GM20000 (cell line): ENCODE measurements around the gene ERG.

Experiments
- DNase-seq: peaks from one replicate; pipeline ENCODE4 v3.0.0; 2012; ENCODE audit warnings: low spot score
- TF ChIP-seq, protein P1 (sequence below): IDR thresholded peaks from 2 replicates; pipeline ENCODE4 v1.5.1; 2012; ENCODE audit warnings: mild to moderate bottlenecking, control low read depth; ENCODE audit errors: extremely low read depth, missing control alignments

ERG gene

DNA sequence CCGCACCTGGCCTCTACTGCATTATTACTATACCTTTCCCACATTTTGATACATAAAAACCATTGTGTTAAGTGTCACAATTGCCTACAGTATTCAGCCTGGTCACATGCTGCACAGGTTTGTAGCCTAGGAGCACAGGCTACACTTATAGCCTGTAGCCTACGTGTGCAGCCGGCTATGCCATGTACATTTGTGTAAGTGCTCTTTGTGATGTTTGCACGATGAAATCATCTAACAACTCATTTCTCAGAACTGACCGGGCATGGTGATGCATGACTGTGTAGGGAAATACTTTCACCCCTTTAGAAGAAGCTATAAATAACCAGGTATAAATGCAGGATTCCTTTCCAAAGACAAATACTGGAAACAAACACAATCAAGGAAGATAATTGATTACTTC, 12.1 kb downstream of the ERG start:
- DNase-seq = no peak
- TF ChIP-seq, protein P1, sequence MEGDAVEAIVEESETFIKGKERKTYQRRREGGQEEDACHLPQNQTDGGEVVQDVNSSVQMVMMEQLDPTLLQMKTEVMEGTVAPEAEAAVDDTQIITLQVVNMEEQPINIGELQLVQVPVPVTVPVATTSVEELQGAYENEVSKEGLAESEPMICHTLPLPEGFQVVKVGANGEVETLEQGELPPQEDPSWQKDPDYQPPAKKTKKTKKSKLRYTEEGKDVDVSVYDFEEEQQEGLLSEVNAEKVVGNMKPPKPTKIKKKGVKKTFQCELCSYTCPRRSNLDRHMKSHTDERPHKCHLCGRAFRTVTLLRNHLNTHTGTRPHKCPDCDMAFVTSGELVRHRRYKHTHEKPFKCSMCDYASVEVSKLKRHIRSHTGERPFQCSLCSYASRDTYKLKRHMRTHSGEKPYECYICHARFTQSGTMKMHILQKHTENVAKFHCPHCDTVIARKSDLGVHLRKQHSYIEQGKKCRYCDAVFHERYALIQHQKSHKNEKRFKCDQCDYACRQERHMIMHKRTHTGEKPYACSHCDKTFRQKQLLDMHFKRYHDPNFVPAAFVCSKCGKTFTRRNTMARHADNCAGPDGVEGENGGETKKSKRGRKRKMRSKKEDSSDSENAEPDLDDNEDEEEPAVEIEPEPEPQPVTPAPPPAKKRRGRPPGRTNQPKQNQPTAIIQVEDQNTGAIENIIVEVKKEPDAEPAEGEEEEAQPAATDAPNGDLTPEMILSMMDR = no peak

DNA sequence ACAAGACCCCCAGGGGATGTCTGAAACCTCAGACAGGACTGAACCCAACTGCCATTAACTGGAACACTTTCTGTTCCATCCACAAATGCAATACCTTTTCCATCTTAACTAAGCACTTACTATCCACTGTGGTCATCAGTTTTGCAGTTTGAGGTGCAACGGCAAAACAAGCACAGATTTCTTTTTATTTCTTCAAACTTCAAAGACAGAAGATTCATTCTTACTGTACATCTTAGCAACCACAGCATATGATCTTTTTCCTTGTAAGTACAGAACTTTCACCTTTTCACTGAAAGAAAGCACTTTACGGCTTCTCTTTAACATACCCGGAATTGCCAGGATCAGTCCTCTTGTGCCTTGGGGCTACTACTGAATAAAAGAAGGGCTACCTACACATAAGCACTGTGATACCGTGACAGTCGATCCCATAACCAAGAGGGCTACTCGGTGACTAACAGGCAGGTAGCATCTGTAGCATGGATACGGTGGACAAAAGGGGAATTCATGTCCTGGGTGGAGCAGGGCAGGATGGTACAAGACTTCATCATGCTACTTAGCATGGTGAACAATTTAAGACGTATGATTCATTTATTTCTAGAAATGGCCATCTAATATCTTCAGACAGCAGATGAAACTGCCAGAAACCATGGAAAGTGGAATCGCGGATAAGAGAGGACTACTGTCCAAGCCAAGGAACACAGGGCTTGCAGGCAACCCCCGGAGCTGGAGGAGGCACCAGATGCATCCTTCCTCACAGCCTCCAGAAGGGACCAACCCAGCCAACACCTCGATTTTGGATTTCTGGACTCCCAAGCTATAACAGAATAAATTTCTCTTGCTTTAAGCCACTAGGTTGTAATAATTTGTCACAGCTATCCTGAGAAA, 18.4 kb downstream of the ERG start:
- no peak for DNase-seq
- TF ChIP-seq, protein P1 = no peak

DNA sequence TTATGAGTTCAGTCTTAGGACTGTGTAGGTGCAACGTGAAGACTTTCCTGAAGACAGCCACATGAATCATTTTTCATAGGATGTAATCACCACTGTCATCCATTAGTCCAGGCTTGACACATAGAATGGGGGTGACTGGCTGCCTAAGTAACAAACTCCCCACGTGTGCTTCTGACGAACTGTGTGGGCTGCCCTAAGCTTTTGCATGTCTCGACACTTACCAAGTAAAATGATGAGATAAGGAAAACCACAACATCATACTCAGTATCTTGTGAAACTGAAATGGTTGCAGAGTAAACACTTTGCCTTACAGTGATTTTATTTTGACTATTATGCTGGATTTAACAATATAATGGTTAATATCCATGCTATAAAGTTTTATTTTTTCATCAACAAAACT, 19.5 kb downstream of the ERG start:
- DNase-seq = no peak
- TF ChIP-seq, protein P1 = no peak

DNA sequence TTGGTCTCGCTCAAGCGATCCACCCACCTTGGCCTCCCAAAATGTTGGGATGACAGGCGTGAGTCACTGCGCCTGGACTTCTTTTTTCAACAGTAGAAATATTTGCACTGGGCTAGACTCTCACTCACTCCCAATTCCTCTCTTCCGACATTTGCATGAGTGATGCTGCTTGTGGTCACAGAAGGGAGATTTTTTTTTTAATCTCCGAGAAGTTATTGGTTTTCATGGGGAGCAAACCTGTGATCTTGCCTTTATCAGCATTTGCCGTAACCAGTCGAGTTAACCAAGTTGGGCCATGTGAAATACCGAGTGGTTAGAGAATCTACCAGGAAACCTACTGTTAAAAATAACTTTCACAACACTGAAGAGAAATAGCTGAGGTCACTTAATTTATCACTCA, 21.1 kb downstream of the ERG start:
- TF ChIP-seq, protein P1 = no peak
- no peak for DNase-seq

DNA sequence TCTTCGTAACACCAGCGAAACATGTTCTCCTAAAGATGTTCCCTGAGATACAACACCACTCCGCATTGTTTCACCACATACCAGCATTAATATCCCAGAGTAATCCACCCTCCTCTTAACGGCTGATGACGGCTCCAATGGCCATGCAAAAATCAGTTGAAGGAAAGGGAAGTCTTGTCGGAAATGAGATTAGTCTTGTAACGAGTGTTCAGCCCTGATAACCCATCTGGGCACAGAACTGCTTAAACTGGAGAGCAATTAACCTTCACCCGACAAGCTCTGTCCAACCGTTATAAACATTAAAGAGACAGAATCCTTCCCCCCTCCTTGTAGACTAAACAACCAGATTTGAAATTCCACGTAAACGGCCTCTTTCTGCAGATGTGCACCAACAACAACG, 21.9 kb downstream of the ERG start:
- TF ChIP-seq, protein P1 = no peak
- no peak for DNase-seq

DNA sequence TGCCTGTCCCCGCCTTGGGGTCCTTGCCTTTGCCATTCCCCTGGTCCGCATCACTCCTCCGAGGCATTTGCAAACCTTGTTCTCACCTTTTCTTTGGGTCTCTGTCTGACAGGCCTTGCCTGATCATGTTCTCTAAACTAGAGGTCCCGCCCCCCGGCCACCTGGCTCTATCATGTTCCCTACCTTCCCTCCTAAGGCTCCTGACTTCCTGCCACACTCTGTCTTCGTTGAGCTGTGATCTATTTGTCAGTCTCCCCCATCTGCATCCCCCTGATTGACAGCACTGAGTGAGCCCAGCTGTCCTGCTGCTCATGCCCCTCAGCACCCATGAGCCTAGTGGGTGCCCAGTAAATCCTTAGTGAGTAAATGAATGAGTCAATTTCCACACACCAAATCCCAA, 22.8 kb downstream of the ERG start:
- no peak for DNase-seq
- TF ChIP-seq, protein P1 = no peak

DNA sequence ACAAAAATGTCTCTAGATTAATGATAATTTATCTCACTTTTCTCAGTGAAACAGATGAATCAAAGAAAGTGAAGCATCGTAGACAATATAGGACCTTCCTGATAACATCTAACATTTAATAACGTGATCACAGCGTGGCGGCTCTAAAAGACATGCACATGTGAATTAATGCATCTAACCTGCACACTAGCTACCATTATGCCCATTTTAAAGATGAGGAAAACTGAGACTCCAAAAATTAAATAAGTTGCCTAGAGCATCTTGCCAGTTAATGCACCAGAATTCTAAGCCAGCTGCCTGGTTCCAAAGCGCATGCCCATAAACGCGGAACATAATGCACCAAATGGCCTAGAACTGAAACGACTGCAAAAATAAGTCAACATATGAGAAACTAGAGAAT, 23.5 kb downstream of the ERG start:
- TF ChIP-seq, protein P1 = no peak

More for the DNA sequence above, 23.5 kb downstream of the ERG start:
- DNase-seq = no peak
